Peyer's patch (tissue), 4 donors: ENCODE results near the gene INPP4A.

Source experiments
- CTCF ChIP-seq, 6 experiments: fragments of 450-650 bp in 4 of 6; fragments of 200-600 bp in 2 of 6; sonication (generic) in 1 of 6; IDR thresholded peaks; one replicate each; pipeline ENCODE4 v1.5.1; 2017 to 2019; ENCODE audit warnings: antibody characterized with exemption in 6 of 6, mild to moderate bottlenecking in 3 of 6, moderate library complexity in 1 of 6
- POLR2A ChIP-seq, 2 donors: fragments of 450-650 bp; IDR thresholded peaks; one replicate each; pipeline ENCODE4 v1.5.1; 2017; ENCODE audit warnings: antibody characterized with exemption in 2 of 2, mild to moderate bottlenecking in 2 of 2, moderate library complexity in 2 of 2

GRCh38 chr2:98472961-98473746, 28.5 kb downstream of the INPP4A start:
- TF ChIP-seq POLR2A (IDR thresholded peaks at IDR 0.05), result no peak
- no peak for TF ChIP-seq CTCF (IDR thresholded peaks at IDR 0.05)
